GM19099 (cell line): ENCODE measurements around the gene VPS13D.

Experiments
- POLR2A ChIP-seq: IDR thresholded peaks from 3 replicates; pipeline ENCODE4 v1.6.1; 2011; ENCODE audit warnings: low read depth; ENCODE audit not compliant: insufficient read length; ENCODE audit errors: extremely low read depth

VPS13D gene

DNA sequence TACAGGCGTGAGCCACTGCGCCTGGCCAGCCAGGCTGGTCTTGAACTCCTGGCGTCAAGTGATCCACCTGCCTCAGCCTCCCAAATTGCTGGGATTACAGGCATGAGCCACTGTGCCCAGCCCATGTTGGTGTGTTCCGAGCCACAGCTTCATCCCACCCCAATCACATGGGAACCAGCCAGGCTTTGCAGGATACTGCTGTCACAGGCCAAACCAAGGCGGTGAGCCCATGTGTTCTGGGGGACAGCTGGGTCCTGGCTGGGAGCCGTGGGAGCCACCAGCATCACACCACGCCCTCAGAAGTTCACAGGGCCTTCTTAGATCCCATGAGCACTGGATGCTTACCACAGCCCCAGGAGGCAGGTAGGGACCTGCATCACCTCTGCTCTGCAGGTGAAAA, 331.3 kb downstream of the VPS13D start:
- no peak for TF ChIP-seq POLR2A
